SW480 (cell line): ENCODE data around the gene CMC2.

Source experiments
- DNase-seq: peaks from one replicate; pipeline ENCODE4 v3.0.0-alpha.2; 2016; ENCODE audit warnings: low spot score

Gene CMC2

DNA sequence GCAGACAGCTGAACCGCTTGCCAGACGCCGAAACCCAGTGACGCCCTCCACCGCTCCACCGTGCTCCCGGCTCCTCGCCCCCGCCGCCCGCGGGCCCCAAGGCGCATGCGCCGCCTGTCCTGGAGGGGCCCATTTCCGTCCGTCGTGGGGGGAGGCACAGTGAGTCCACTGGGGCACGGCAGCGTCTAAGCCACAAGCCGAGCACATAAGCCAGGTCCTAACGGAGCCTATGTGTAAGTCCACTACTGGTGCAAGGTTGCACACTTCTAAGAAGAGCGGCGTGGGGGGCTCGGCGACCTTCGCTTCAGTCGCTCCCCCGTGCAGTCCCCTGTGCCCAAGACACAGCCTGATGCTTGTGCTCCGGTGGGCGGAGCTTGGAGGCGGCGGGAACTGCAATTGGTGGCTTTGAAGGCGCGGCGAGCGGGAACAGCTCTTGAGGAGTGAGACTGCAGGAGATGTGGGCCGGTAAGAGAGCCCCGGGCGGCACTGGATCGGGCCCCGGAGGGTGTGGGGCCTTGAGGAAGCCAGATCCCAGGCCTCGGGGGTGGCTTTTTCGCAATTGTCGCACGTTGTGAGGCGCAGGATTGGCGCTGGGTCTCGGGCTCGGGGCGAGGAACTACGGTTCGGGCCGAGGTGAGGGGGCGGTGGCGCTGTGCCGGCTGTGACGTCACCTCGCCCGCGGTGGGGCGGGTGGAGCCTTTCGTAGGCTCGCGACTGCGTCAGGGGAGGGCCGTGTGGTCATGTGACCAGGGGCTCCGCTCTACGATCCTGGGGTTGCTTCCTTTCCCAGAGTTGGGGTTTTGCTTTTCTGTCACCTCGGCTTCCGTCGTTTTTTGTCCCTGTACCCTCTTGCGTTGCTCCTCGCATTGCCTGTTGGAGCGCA is at the start of gene CMC2, which contains the start of gene CENPN:
TSS of gene CMC2 (minus strand) at position 73 of the 883 bp plus-strand sequence. CDS start 9,491 bp downstream, outside the sequence.
TSS of gene CENPN (plus strand) at position 402 of the 883 bp plus-strand sequence. CDS start 4,726 bp downstream, outside the sequence.
- DNase-seq = peak; percentile 96

DNA sequence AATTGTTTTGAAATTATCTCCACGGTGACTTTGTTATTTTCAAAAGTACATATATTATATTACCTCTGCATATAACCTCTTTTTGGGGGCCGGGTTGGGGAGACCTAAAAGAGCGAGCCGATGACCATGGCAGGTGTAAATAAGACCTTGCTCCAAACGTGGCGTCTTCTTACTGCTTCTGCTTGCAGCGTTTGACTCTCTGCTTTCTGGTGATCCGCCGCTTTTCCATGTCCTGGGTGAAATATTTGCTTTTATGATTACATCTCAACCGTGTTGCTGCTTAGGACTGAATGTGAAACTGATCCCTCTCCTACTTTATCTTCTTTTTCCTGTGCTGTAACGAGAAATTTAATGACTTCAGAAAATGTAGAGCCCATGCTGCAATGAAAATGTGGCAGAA is 47.1 kb upstream of the CMC2 start:
- no peak for DNase-seq

DNA sequence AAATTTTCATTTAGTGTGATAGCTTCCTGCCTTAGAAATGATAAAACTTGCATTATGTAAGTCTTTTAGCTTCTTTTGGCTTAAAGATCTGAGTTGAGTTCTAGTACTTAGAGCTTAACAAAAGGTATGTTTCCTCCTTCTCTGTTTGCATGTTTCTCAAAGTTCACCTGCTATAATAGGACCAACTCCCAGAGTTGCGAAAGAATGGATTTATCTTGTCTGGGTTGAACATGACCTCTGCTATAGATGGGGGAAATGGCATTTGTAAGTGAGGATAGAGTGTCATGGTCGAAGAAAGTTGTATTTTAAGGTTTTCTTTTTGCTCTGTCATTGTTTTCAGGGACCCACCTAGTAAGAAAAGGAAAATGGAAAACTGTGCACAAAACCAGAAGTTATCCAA is 36.1 kb upstream of the CMC2 start:
- no peak for DNase-seq

DNA sequence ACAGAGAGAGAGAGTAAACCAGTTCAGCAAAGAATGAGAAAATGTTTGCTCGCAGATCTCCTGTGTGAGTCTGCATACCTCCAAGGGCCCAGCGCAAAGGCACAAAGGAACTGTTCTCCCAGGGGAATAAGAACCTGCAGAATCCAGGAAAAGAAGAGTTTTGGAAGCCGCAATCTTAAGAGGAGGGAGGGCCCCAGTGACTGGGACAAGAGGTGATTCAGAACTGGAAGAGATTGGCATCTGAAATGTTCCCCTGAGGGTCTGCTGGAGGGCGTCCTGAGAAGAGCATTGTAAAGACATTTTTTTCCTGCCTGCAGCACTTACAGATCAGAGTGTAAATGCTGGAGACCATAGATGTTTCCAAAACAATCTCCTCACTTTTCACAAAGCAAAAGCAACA is 35.0 kb upstream of the CMC2 start:
- no peak for DNase-seq

DNA sequence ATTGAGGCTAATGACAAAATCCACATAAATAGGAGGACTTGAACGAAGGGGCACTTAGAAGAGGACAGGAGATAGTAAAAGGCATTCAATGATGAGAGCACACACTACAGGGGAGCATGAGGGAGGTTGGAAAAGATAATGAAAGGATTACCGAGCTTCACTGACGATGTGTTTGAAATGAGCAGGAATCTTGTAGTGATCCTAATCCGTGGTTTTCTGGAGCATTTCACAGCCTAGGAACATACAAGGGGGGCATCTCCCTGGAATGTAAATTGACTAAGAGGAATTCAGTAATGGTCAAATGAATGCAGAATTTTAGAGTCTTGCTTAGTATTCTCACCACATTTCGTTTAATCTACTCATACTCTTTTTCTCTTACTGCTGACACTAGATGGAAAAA is 34.2 kb upstream of the CMC2 start:
- DNase-seq = no peak

DNA sequence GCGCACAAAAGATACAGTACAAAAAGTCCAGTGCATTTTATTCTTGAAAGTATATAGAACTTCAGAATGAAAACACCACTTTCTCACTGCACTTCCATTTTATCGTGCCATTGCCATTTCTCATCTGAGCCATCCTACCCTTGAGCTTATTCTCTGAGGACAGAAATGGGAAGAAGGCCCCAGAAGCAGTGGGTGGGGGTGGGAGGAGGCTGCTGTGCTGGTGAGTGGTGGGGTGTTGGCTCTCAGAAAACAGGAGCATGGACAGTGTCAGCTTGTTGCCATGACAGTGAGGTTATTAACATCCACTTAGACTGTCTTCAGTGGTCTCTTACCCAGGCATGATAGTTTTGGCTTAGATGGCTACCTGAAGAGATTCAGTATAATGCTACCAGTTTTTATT is 33.4 kb upstream of the CMC2 start:
- no peak for DNase-seq

DNA sequence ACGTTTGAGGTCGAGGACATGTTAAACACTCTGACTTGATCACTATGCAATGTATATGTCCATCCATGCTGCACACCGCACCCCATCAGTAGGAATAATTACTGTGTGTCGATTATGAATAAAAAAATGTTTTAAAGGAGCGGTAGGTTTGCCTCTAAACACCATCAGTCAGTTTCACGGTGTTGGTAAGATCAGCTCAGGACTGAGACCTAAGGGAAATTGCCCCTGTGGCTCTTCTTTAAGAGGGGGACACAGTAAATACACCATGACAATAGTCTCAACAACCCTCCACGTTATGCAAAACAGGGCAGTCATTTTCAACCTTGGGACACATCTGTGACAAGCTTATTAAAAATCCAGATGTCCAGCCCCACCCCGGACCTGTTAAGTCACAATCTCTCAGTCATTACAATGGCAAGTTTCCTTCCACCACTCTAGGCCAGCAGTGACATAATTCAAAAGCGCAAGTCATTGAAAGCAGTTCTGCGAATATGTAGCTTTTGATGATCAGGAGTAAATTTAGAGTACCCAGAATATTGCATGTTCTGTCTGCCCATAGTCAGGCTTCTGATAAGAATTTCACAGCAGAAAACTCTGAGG is 30.2 kb upstream of the CMC2 start:
- DNase-seq = peak; percentile 4

DNA sequence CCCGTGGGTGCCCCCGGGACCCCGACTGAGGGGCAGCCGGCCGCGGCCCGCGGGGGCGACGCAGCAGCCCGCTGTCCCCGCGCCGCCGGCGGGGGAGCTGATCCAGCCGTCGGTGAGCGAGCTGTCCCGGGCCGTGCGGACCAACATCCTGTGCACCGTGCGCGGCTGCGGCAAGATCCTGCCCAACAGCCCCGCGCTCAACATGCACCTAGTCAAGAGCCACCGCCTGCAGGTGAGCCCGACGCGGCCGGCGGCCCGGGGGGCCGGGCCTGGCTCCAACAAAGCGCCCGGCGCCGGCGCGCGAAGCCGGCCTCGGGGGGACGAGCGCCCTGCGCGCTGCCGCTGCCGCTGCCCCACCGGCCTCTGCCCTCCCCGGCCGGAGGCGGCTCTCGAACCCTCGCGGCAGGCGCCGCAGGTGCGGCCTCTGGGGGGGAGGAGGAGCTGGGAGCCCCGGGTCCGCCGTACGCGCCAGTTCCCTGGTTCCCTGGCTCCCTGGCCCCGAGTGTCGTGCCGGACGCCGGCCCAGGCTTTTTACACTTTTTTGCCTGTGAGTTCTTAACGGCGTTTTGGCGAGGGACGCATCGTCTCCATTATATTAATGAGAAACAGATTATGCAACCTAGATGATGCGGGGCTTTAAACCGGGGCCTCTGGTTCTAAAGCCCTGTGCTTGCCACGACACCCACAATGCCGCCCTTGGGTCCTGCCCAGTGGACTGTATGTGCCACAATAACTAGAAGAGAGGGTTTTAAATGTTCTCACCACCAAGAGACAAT is 29.5 kb upstream of the CMC2 start:
- DNase-seq = peak; percentile 28

DNA sequence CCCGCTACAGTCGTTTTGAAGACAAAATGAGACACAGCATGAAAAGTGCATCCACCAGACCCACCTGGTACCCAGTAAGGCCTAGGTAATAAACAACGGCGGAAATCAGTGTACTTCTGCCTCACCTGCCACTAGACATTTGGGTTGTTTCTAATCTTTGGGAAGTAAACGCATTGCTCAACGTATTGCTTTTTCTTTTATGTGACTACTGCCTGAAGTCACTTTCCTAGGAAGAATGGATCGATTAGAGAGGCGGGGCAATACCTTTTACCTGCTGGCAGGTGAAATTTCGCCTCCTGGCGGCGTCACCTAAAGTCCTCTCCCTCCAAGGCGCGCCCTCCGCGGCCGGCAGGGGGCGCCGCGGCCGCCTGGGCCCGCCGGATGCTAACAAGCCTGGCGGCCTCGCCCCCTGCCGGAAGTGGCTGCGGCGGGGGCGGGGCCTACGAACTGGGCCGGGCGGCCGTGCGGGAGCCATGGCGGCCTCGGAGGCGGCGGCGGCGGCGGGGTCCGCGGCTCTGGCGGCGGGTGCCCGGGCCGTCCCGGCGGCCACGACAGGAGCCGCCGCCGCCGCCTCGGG is 28.8 kb upstream of the CMC2 start, which contains the start of gene ATMIN:
TSS of gene ATMIN (plus strand) at position 445 of the 577 bp plus-strand sequence. CDS start at position 474, 29 bp downstream.
- peak; percentile 78 for DNase-seq

DNA sequence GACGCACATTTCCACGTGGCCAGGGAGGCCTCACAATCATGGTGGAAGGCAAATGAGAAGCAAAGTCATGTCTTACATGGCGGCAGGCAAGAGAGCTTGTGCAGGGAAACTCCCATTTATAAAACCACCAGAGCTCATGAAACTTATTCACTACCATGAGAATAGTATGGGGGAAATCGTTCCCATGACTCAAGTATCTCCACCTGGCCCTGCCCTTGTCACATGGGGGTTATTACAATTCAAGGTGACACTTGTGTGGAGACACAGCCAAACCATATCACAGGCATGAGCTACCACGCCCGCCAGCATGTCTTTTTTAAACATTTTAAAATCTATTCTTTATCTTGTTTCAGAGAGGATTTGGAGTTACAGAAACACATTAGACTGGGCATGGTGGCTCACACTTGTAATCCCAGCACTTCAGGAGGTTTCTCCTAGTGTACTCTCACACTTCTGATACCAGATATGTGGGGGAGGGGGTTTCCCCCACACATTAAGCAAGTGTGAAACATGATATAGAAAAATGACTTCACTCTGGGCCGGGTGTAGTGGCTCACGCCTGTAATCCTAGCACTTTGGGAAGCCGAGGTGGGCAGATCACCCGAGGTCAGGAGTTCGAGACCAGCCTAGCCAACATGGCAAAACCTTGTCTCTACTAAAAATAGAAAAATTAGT is 23.4 kb upstream of the CMC2 start:
- DNase-seq = no peak

DNA sequence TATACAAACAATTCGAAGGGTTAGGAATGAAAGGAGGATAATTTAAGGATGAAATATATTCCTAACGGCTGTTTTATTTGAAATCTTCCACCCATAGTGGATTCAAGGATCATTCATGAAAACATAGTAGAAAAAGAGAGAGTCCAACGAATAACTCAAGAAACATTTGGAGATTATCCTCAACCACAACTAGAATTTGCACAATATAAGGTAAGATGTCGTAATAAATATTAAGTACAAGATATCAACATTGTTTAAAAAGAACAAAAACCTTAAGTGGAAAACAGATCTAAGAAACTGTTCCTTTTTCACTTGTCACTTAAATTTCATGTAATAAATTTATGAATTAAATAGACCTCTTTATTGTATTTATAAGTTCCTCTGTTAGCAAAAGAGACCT is 19.7 kb upstream of the CMC2 start:
- DNase-seq = no peak

DNA sequence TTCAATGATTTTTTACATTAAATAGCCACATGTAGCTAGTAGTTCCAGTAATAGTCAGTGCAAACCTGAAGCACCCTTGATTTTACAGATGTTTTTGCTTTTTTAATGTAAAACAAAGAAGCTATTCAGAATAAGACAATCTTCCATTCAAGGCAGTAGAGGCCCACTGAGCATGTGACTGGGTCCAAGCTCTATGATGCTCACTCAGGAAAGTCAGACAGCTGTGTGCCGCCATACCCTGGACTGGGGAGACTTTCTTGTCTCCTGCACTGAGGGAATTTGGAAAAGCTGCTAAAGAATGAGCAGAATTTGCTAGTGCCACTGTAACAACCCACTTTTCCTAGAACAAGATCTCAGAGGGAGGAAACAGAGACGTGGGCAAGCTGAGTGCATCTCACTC is 11.8 kb upstream of the CMC2 start:
- DNase-seq = no peak

DNA sequence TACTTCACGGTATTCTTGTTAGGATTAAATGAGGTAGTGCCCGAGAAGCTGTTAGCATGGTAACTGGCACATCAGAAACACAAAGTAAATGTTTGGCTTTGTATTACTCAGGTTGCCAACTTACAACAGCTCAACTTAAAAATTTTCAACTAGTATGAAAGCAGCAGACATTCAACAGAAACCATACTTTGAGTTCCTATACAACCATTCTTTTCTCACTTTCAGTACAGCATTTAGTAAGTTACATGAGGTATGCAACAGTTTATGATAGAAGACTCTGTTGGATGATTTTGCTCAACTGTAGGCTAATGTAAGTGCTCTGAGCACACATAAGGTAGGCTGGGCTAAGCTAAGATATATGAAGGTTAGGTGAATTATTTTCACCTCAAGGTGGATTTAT is 8.0 kb upstream of the CMC2 start:
- no peak for DNase-seq

DNA sequence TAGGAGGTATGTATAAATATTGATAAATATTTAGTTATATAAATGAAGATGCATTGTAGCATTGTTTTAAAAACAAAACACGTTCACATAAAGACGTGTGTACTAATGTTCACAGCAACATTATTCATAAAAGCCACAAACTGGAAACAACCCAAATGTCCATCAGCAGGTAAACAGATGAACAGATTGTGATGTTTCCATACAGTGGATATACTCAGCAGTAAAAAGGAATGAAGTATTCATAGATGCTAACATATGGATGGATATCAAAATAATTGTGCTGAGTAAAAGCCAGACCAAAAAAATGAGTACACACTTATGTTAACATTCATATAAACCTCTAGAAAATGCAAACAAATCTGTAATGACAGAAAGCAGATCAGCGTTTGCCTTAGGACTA is 6.3 kb upstream of the CMC2 start:
- no peak for DNase-seq

DNA sequence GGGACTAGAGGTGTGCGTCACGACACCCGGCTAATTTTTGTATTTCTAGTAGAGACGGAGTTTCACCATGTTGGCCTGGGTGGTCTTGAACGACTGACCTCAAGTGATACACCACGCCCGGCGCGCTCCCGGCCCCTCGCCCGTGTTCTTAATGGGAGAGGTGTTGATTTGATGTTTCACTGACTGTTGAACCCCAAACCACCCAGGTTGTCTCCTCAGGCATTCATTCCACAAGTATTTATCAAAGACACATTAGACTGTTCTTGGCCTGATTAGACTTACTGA is 1.8 kb upstream of the CMC2 start:
- DNase-seq = no peak

DNA sequence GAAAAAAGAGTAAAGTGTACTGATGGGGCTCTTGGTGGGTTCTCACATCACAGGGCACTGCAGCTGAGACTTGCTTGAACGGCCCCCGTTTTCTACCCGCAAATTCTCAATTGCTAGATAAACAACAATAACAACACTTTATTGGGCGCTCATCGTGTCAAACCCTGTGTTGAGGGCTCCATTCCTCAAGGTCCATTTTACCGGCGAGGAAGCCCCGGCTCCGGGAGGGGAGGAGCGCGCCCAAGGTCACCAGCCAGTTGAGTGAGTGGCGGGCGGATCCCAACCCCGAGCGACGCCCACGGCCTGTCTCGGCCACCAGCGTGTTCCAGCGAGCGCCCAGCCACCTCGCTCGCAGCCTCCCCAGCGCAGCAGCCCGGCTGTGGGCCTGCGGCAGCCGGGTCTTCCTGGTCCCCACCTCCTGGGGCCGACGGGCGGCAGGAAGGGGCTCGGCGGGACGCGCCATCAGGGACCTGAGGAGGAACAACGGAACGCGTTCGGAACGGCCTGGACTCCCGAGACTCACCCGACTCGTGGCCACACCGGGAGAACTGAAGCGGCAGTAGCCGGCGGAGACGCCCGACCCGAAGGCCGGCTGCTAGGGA is 373 bp downstream of the CMC2 start:
- DNase-seq = peak; percentile 67

DNA sequence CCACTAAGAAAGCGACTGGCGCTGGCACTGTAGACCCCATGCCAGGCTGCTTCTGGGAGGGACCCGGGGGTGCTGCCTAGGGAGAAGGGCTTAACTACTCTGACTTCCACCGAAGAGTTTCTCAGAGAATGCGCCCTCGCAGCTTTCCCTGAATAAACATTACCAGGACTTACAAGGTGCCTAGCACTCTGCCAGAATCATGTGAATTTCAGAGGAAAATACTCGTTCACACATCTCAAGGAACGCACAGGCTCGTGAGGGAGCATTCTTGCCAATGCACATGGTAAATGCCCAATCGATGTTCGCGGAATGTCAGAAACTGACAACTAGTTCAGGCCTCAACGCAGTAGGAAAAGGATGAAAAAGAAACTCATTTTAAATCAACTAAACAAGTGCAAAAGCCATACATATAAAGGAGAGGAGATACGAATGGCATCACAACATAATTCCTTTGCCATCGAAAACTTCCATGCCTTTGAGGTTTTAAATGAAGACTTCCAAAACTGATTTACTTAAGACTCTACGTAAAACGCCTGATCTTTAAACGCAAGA is 999 bp downstream of the CMC2 start:
- DNase-seq = no peak

DNA sequence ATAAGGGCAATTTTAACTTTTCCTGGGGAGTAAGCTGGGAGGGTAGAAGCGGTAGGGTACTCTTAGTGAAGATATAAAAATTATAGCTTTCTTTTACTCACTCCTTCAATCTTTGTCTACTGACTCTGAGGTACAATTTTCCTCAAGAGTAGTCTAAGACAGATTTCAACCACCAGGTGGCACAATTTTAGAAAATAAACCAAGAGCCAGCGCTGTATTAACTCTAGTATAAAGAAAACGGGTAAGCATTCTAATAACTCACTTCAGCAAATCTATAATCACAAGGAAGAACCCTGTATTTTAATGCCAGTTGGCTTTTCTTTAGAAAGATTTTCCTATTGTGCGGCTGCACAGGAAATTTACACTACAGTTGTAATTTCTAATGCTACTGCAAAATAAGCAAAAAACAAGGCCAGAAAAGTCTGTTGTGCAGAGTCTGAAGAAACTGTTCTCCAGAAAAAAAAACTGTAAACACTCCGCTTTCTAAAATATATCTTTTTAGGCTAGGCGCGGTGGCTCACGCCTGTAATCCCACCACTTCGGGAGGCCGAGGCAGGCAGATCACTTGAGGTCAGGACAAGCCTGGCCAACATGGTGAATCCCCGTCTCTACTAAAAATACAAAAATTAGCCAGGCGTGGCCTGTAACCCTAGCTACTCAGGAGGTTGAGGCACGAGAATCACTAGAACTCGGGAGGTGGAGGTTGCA is 1.9 kb downstream of the CMC2 start:
- peak; percentile 69 for DNase-seq

DNA sequence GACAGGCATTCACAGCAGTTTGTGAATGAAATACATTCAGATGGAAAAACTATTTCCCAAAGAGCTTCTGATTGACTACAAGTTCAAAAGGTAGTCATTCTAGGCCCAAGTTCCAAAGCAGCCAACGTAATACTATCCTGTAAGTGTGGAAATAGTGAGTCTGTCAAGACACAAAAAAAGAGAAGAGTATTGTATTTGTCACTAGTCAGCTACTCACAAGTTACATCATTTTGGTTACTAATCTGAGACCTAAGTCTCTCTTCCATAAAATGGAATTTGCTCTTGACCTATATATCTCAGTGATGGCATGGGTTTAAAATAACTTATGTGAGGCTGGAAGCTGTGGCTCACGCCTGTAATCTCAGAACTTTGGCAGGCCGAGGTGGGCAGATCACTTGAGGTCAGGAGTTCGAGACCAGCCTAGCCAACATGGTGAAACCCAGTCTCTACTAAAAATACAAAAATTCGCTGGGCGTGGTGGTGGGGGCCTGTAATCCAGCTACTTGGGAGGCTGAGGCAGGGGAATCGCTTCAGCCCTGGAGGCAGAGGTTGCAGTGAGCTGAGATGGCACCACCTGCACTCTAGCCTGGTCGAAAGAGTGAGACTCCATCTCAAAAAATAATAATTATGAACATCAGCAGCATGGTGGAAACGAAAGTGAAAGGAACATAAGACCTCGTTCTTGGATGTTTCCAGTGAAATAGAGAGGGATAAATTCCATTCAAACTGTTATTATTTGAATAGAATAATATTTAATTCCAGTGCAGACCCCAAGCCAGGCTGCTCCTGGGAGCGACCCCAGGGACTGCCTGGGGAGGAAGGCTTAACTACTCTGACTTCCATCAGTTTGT is 2.9 kb downstream of the CMC2 start:
- DNase-seq = no peak

DNA sequence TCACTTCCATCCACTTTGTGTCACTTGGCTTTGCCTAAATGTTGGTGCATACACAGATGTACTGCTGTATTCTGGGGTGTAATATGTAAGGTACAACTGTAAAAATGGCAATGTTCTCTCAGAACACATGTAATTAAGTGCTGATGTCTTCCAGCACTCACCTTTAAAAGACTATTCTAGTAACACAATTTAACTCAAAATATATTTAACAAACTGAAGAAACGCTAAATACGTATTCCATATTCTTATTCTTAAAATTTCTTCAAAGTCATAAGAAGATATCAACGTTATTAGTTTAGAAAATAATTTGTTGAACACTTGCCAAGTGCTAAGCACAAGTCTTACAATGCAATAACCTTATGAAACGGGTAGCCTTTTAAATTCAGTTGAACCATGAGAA is 3.6 kb downstream of the CMC2 start:
- DNase-seq = no peak
